GM12873 (cell line): ENCODE results near the gene HDAC3.

Source experiments
- CTCF ChIP-seq: IDR thresholded peaks from 2 replicates; pipeline ENCODE4 v1.5.1; 2012; ENCODE audit warnings: low read depth, mild to moderate bottlenecking, moderate library complexity, low read length, control low read depth; ENCODE audit not compliant: insufficient read depth; ENCODE audit errors: missing control alignments

HDAC3 gene

GRCh38 chr5:141597394-141597793 is 39.3 kb downstream of the HDAC3 start:
- TF ChIP-seq CTCF: no peak

GRCh38 chr5:141596867-141597266 is 39.8 kb downstream of the HDAC3 start:
- TF ChIP-seq CTCF: no peak

GRCh38 chr5:141590127-141590526 is 46.5 kb downstream of the HDAC3 start:
- no peak for TF ChIP-seq CTCF

- TF ChIP-seq CTCF: no peak
Measured at GRCh38 chr5:141586246-141586645, 50.4 kb downstream of the HDAC3 start.

GRCh38 chr5:141585594-141585993 is 51.1 kb downstream of the HDAC3 start:
- no peak for TF ChIP-seq CTCF

GRCh38 chr5:141574122-141574510 is 62.5 kb downstream of the HDAC3 start:
- TF ChIP-seq CTCF: no peak

- TF ChIP-seq CTCF: no peak
Measured at GRCh38 chr5:141573489-141574121, 63.0 kb downstream of the HDAC3 start.
